SK-N-MC (cell line): ENCODE data around the gene ASGR1.
"Not testable (repeated sequence)": the region's sequence is repeated elsewhere in the genome, so short reads cannot be mapped to it uniquely, and the experiment has no call there.

Experiments
- DNase-seq: peaks from one replicate; pipeline ENCODE4 v3.0.0-alpha.2; 2011; ENCODE audit warnings: low read depth, low spot score
- H3K27ac ChIP-seq: fragments of 200-600 bp; sonication (generic); 2 replicates; pipeline ENCODE4 v1.5.1; 2016; ENCODE audit warnings: mixed run types
- H3K36me3 ChIP-seq: fragments of 200-600 bp; sonication (generic); 2 replicates; pipeline ENCODE4 v1.6.1; 2017; ENCODE audit warnings: antibody characterized with exemption, low read length, mixed read lengths; ENCODE audit not compliant: insufficient read depth
- H3K4me3 ChIP-seq: fragments of 200-600 bp; sonication (generic); 2 replicates; pipeline ENCODE4 v1.5.1; 2016
- H3K9ac ChIP-seq: fragments of 200-600 bp; sonication (generic); 2 replicates; pipeline ENCODE4 v1.8.0; 2017; ENCODE audit warnings: mixed run types, mixed read lengths; ENCODE audit not compliant: insufficient read length
- H3K9me3 ChIP-seq: fragments of 200-600 bp; sonication (generic); 2 replicates; pipeline ENCODE4 v1.6.1; 2017; ENCODE audit warnings: low read depth, mild to moderate bottlenecking, antibody characterized with exemption, low read length, moderate library complexity, mixed read lengths
- EZH2 ChIP-seq: fragments of 200-600 bp; sonication (generic); IDR thresholded peaks from one replicate; pipeline ENCODE4 v1.6.1; 2017; ENCODE audit warnings: antibody characterized with exemption
- FOXP2 ChIP-seq: optimal IDR thresholded peaks from 2 replicates; pipeline ENCODE3; 2011; ENCODE audit warnings: mild to moderate bottlenecking, moderate library complexity; ENCODE audit not compliant: insufficient read depth; ENCODE audit errors: extremely low read length, control extremely low read depth
- POLR2AphosphoS5 ChIP-seq: IDR thresholded peaks from 2 replicates; pipeline ENCODE4 v1.6.1; 2012; ENCODE audit warnings: mild to moderate bottlenecking, low read depth, low read length, borderline replicate concordance

ASGR1 gene

GRCh38 chr17:7175330-7175733, 3.8 kb downstream of the ASGR1 start:
- H3K4me3 ChIP-seq = no peak overlapping the region
- DNase-seq = no peak
- H3K9ac ChIP-seq = no peak overlapping the region
- H3K36me3 ChIP-seq = no peaks in the 10 kb centered on the region
- TF ChIP-seq POLR2AphosphoS5 = no peak
- TF ChIP-seq EZH2 = no peak
- no peak for TF ChIP-seq FOXP2
- H3K9me3 ChIP-seq = no peaks in the 10 kb centered on the region
- H3K27ac ChIP-seq = no peak overlapping the region

- Histone ChIP-seq H3K9me3 (no peaks in the 10 kb centered on the region), H3K9ac (no peak overlapping the region), H3K27ac (no peak overlapping the region), H3K36me3 (no peaks in the 10 kb centered on the region), H3K4me3 (no peak overlapping the region)
- TF ChIP-seq FOXP2 (no peak), POLR2AphosphoS5 (no peak), EZH2 (no peak)
- no peak for DNase-seq
Measured at GRCh38 chr17:7174603-7175326, 4.4 kb downstream of the ASGR1 start.

- H3K9me3 ChIP-seq = no peaks in the 10 kb centered on the region
- no peak for DNase-seq
- H3K27ac ChIP-seq = no peak overlapping the region
- H3K4me3 ChIP-seq = no peak overlapping the region
- no peak overlapping the region for H3K9ac ChIP-seq
- TF ChIP-seq FOXP2 (no peak), POLR2AphosphoS5 (no peak), EZH2 (no peak)
- H3K36me3 ChIP-seq = no peaks in the 10 kb centered on the region
Measured at GRCh38 chr17:7173687-7174602, 5.2 kb downstream of the ASGR1 start.

- H3K9ac ChIP-seq, H3K9me3 ChIP-seq, H3K36me3 ChIP-seq, H3K4me3 ChIP-seq, H3K27ac ChIP-seq, DNase-seq: not testable (repeated sequence)
Measured at GRCh38 chr17:7172522-7173191, 6.5 kb downstream of the ASGR1 start.

- H3K9ac ChIP-seq, H3K36me3 ChIP-seq: not testable (repeated sequence)
Measured at GRCh38 chr17:7169565-7169908, 9.6 kb downstream of the ASGR1 start.

GRCh38 chr17:7168841-7169564, 10.2 kb downstream of the ASGR1 start:
- not testable (repeated sequence) for H3K4me3 ChIP-seq, H3K27ac ChIP-seq, DNase-seq, H3K9me3 ChIP-seq, H3K36me3 ChIP-seq, H3K9ac ChIP-seq

More at GRCh38 chr17:7169565-7169908, 9.6 kb downstream of the ASGR1 start:
- not testable (repeated sequence) for DNase-seq, H3K4me3 ChIP-seq, H3K27ac ChIP-seq, H3K9me3 ChIP-seq

GRCh38 chr17:7167832-7168231, 11.3 kb downstream of the ASGR1 start:
- H3K4me3 ChIP-seq = no peak overlapping the region
- no peak for DNase-seq

GRCh38 chr17:7166873-7167272, 12.3 kb downstream of the ASGR1 start:
- H3K9me3 ChIP-seq = no peaks in the 10 kb centered on the region
- DNase-seq = no peak
- H3K36me3 ChIP-seq = no peaks in the 10 kb centered on the region
- H3K4me3 ChIP-seq = no peak overlapping the region
- TF ChIP-seq FOXP2 = no peak
- no peak for TF ChIP-seq EZH2
- no peak for TF ChIP-seq POLR2AphosphoS5
- H3K27ac ChIP-seq = no peak overlapping the region
- no peak overlapping the region for H3K9ac ChIP-seq

More at GRCh38 chr17:7167832-7168231, 11.3 kb downstream of the ASGR1 start:
- Histone ChIP-seq H3K36me3 (no peaks in the 10 kb centered on the region), H3K27ac (no peak overlapping the region), H3K9me3 (no peaks in the 10 kb centered on the region), H3K9ac (no peak overlapping the region)
- TF ChIP-seq POLR2AphosphoS5 (no peak), FOXP2 (no peak), EZH2 (no peak)

GRCh38 chr17:7159571-7159970, 19.6 kb downstream of the ASGR1 start:
- not testable (repeated sequence) for H3K9me3 ChIP-seq, H3K36me3 ChIP-seq, DNase-seq, H3K27ac ChIP-seq, H3K9ac ChIP-seq, H3K4me3 ChIP-seq

GRCh38 chr17:7158424-7158823, 20.7 kb downstream of the ASGR1 start:
- not testable (repeated sequence) for H3K9me3 ChIP-seq, H3K36me3 ChIP-seq, H3K9ac ChIP-seq, H3K4me3 ChIP-seq, H3K27ac ChIP-seq, DNase-seq
